ENCODE measurements around the gene IRF8. TPM values are rescaled to one million over a fixed set of nuclear protein-coding genes. Genes with fewer than 3 reads are reported as not detected.
"Not testable (repeated sequence)": the region's sequence is repeated elsewhere in the genome, so short reads cannot be mapped to it uniquely, and the experiment has no call there.

The IRF8 gene
- total RNA-seq, 1 experiment from 2014 or later: 0.28 TPM

GRCh38 chr16:85857406-85857805 lies 41.6 kb upstream of the IRF8 start:
- Histone ChIP-seq H3K9me3 (ENCODE audit: control insufficient read depth, low read depth, low read length) (no peaks in the 10 kb centered on the region), H4K5ac (ENCODE audit: insufficient read length, low read depth, low read length) (no peak overlapping the region), H3K27ac (ENCODE audit: insufficient read length, low read depth, low read length) (no peak overlapping the region), H3K23ac (ENCODE audit: insufficient read length, low read depth, low read length) (no peak overlapping the region), H3K27me3 (ENCODE audit: insufficient read depth, low read length) (no peaks in the 10 kb centered on the region), H3K79me1 (ENCODE audit: insufficient read depth, low read depth, low read length, poor library complexity, severe bottlenecking) (no peaks in the 10 kb centered on the region), H2BK15ac (ENCODE audit: low read depth, low read length) (no peak overlapping the region), H3K9ac (ENCODE audit: extremely low read depth, insufficient read length, low read length) (no peak overlapping the region), H3K4me2 (ENCODE audit: insufficient read depth, insufficient read length, low read length) (no peak overlapping the region), H4K91ac (ENCODE audit: insufficient read length, low read depth, low read length) (no peak overlapping the region), H3K4ac (ENCODE audit: low read depth, low read length) (no peak overlapping the region), H3K18ac (ENCODE audit: insufficient read length, low read depth, low read length) (no peak overlapping the region), H3K4me1 (ENCODE audit: insufficient read depth, low read length) (no peaks in the 10 kb centered on the region), H2BK20ac (ENCODE audit: low read depth, low read length, poor library complexity, severe bottlenecking) (no peak overlapping the region), H2AK5ac (ENCODE audit: insufficient read length, low read length) (no peak overlapping the region), H2AFZ (ENCODE audit: low read length) (no peak overlapping the region), H4K8ac (replicated peaks; ENCODE audit: insufficient read length, low read depth, low read length) (no peak overlapping the region), H3T11ph (ENCODE audit: low read length) (no peak overlapping the region), H2BK5ac (ENCODE audit: insufficient read length, low read length) (no peak overlapping the region), H4K20me1 (ENCODE audit: control insufficient read depth, insufficient read depth, insufficient read length) (no peaks in the 10 kb centered on the region), H3K23me2 (ENCODE audit: insufficient read length, low read depth, low read length, poor library complexity, severe bottlenecking) (no peaks in the 10 kb centered on the region), H3K14ac (ENCODE audit: insufficient read depth, low read length) (no peak overlapping the region; the same call in 1 of the 2 replicates), H3K79me2 (ENCODE audit: insufficient read depth, low read length) (no peaks in the 10 kb centered on the region), H3K56ac (ENCODE audit: insufficient read length, low read depth, low read length) (no peak overlapping the region), H2BK12ac (ENCODE audit: insufficient read length, low read depth, low read length) (no peak overlapping the region), H2BK120ac (ENCODE audit: low read depth, low read length, poor library complexity, severe bottlenecking) (no peak overlapping the region)
- no peak for DNase-seq
- peaks cover 32% of the 10 kb centered on the region for H3K27me3 Mint-ChIP-seq (ENCODE audit: low read depth)
- WGBS (ENCODE audit: extremely low coverage, insufficient read length, low lambda C conversion rate): no CpG with 5 or more reads among the region's 7 CpGs
- no peaks in the 10 kb centered on the region; a peak in 1 of 5 replicates for H3K9me3 Mint-ChIP-seq
- no peak for TF ChIP-seq CTCF (conservative IDR thresholded peaks at IDR 0.05)
- H3K36me3 Mint-ChIP-seq (ENCODE audit: insufficient read depth in 1 of 3, low read depth in 3 of 3): no peaks in the 10 kb centered on the region; a peak in 1 of 7 replicates
- H3K27ac Mint-ChIP-seq: no peak overlapping the region
- H3K4me3 Mint-ChIP-seq: no peak overlapping the region
- no peaks in the 10 kb centered on the region for H3K4me1 Mint-ChIP-seq

GRCh38 chr16:85858571-85858970 lies 40.4 kb upstream of the IRF8 start:
- H3K23me2 ChIP-seq (ENCODE audit: insufficient read length, low read depth, low read length, poor library complexity, severe bottlenecking); H3K9me3 ChIP-seq (ENCODE audit: control insufficient read depth, low read depth, low read length); H3K56ac ChIP-seq (ENCODE audit: insufficient read length, low read depth, low read length); H2BK5ac ChIP-seq (ENCODE audit: insufficient read length, low read length); DNase-seq; H3K9ac ChIP-seq (ENCODE audit: extremely low read depth, insufficient read length, low read length); H2BK20ac ChIP-seq (ENCODE audit: low read depth, low read length, poor library complexity, severe bottlenecking); H3K9me3 Mint-ChIP-seq; H3K23ac ChIP-seq (ENCODE audit: insufficient read length, low read depth, low read length); H3T11ph ChIP-seq (ENCODE audit: low read length); H2BK12ac ChIP-seq (ENCODE audit: insufficient read length, low read depth, low read length); H2BK15ac ChIP-seq (ENCODE audit: low read depth, low read length); H3K4me3 Mint-ChIP-seq; H2AK5ac ChIP-seq (ENCODE audit: insufficient read length, low read length); H4K91ac ChIP-seq (ENCODE audit: insufficient read length, low read depth, low read length); H3K4me1 Mint-ChIP-seq; H3K4me2 ChIP-seq (ENCODE audit: insufficient read depth, insufficient read length, low read length); H4K5ac ChIP-seq (ENCODE audit: insufficient read length, low read depth, low read length); H3K18ac ChIP-seq (ENCODE audit: insufficient read length, low read depth, low read length); H3K36me3 Mint-ChIP-seq (ENCODE audit: insufficient read depth in 1 of 3, low read depth in 3 of 3); H3K79me2 ChIP-seq (ENCODE audit: insufficient read depth, low read length); H3K27ac ChIP-seq (ENCODE audit: insufficient read length, low read depth, low read length); H3K27me3 ChIP-seq (ENCODE audit: insufficient read depth, low read length); H4K8ac ChIP-seq (replicated peaks; ENCODE audit: insufficient read length, low read depth, low read length); H2AFZ ChIP-seq (ENCODE audit: low read length); H2BK120ac ChIP-seq (ENCODE audit: low read depth, low read length, poor library complexity, severe bottlenecking); H4K20me1 ChIP-seq (ENCODE audit: control insufficient read depth, insufficient read depth, insufficient read length); H3K14ac ChIP-seq (ENCODE audit: insufficient read depth, low read length); H3K4ac ChIP-seq (ENCODE audit: low read depth, low read length); H3K79me1 ChIP-seq (ENCODE audit: insufficient read depth, low read depth, low read length, poor library complexity, severe bottlenecking); H3K4me1 ChIP-seq (ENCODE audit: insufficient read depth, low read length); H3K27ac Mint-ChIP-seq: not testable (repeated sequence)
- H3K27me3 Mint-ChIP-seq (ENCODE audit: low read depth): peaks cover 32% of the 10 kb centered on the region
- WGBS (ENCODE audit: extremely low coverage, insufficient read length, low lambda C conversion rate): no CpG with 5 or more reads among the region's 7 CpGs

Measured in H9 (cell line).